Activated CD4-positive, CD25-positive, alpha-beta regulatory T cell treated with anti-CD3 and anti-CD28 coated beads, Interleukin-2, amount 50 U/mL, for 72 hours (primary cell): ENCODE data around the gene KCNQ1.

Experiments used
- DNase-seq: peaks from one replicate; pipeline ENCODE4 v3.0.0; 2021

The KCNQ1 gene

GRCh38 chr11:2708757-2709281 lies 264.0 kb downstream of the KCNQ1 start:
- DNase-seq, result no peak

GRCh38 chr11:2709429-2709828 lies 264.6 kb downstream of the KCNQ1 start:
- DNase-seq, result no peak

- no peak for DNase-seq
Observed at GRCh38 chr11:2711161-2711560, 266.4 kb downstream of the KCNQ1 start.

- no peak for DNase-seq
Observed at GRCh38 chr11:2713094-2713493, 268.3 kb downstream of the KCNQ1 start.

- DNase-seq, result no peak
Observed at GRCh38 chr11:2713661-2714462, 269.1 kb downstream of the KCNQ1 start.

- no peak for DNase-seq
Observed at GRCh38 chr11:2714463-2714800, 269.6 kb downstream of the KCNQ1 start.

GRCh38 chr11:2714871-2715270 lies 270.1 kb downstream of the KCNQ1 start:
- DNase-seq, result no peak

- no peak for DNase-seq
Observed at GRCh38 chr11:2715716-2716350, 271.0 kb downstream of the KCNQ1 start.

GRCh38 chr11:2716376-2717095 lies 271.7 kb downstream of the KCNQ1 start:
- no peak for DNase-seq

- no peak for DNase-seq
Observed at GRCh38 chr11:2717561-2718325, 272.9 kb downstream of the KCNQ1 start.

GRCh38 chr11:2718817-2719438 lies 274.1 kb downstream of the KCNQ1 start:
- no peak for DNase-seq

GRCh38 chr11:2719831-2720590 lies 275.2 kb downstream of the KCNQ1 start:
- no peak for DNase-seq

- DNase-seq, result no peak
Observed at GRCh38 chr11:2721210-2721916, 276.6 kb downstream of the KCNQ1 start.

- DNase-seq, result no peak
Observed at GRCh38 chr11:2722955-2723354, 278.1 kb downstream of the KCNQ1 start.

GRCh38 chr11:2724104-2724503 lies 279.3 kb downstream of the KCNQ1 start:
- DNase-seq, result no peak

- no peak for DNase-seq
Observed at GRCh38 chr11:2724653-2725367, 280.0 kb downstream of the KCNQ1 start.

GRCh38 chr11:2725368-2726300 lies 280.8 kb downstream of the KCNQ1 start:
- DNase-seq, result no peak

GRCh38 chr11:2726964-2727363 lies 282.2 kb downstream of the KCNQ1 start:
- DNase-seq, result no peak

GRCh38 chr11:2728128-2728662 lies 283.4 kb downstream of the KCNQ1 start:
- no peak for DNase-seq
